Psoas muscle (tissue), 8 donors: ENCODE data around the gene SOX11. TPM values are rescaled to one million over a fixed set of nuclear protein-coding genes. Genes with fewer than 3 reads are reported as not detected.
"Not testable (repeated sequence)": the region's sequence is repeated elsewhere in the genome, so short reads cannot be mapped to it uniquely, and the experiment has no call there.

Experiments used
- ATAC-seq, 4 donors: fragments of 200-7000 bp; cut with Tn5 transposase; one replicate each; pipeline ENCODE4 v1.9.1; 2020; ENCODE audit warnings: moderate library complexity in 3 of 4, mild to moderate bottlenecking in 2 of 4
- DNase-seq, 2 donors: peaks; one replicate each; pipeline ENCODE4 v3.0.0-alpha.2; 2020
- H3K27ac ChIP-seq: fragments of 200-600 bp; one replicate; pipeline ENCODE4 v1.8.0; 2022
- H3K27me3 ChIP-seq, 3 donors: fragments of 200-600 bp in 1 of 3; one replicate each; pipeline versions ENCODE4 v1.6.1 to v1.8.0; 2013 to 2022; ENCODE audit warnings: low read length in 2 of 3, mild to moderate bottlenecking in 2 of 3, moderate library complexity in 1 of 3; ENCODE audit not compliant: insufficient read depth in 3 of 3
- H3K36me3 ChIP-seq, 2 donors: fragments of 200-600 bp in 1 of 2; one replicate each; pipeline versions ENCODE4 v1.6.1 to v1.8.0; 2013 to 2022; ENCODE audit warnings: low read depth in 1 of 2, mild to moderate bottlenecking in 1 of 2, moderate library complexity in 1 of 2; ENCODE audit not compliant: insufficient read depth in 1 of 2
- H3K4me1 ChIP-seq: fragments of 200-600 bp; one replicate; pipeline ENCODE4 v1.8.0; 2022
- H3K4me3 ChIP-seq: fragments of 200-600 bp; one replicate; pipeline ENCODE4 v1.8.0; 2022; ENCODE audit warnings: mild to moderate bottlenecking
- H3K9me3 ChIP-seq: fragments of 200-600 bp; one replicate; pipeline ENCODE4 v1.8.0; 2022
- CTCF ChIP-seq: fragments of 200-600 bp; IDR thresholded peaks from one replicate; pipeline ENCODE4 v1.8.0; 2022; ENCODE audit warnings: antibody characterized with exemption
- WGBS, 3 donors: extraction: QIAGEN DNeasy Blood & Tissue Kit; methylation state at CpG; one replicate each; pipeline versions ENCODE4 v1.1.6 to v1.1.7; 2013; 5-methylcytosine and 5-hydroxymethylcytosine counted together
- intact Hi-C, 2 donors: fragments of 100-400 bp; cut with DNase I; formaldehyde crosslinking; loops; one replicate each; pipeline versions ENCODE4 v1.11.0 to v1.14.2; 2022
- long read RNA-seq, 2 donors: library from polyadenylated mRNA; unstranded; transcript quantifications; one replicate each; pipeline ENCODE4 v2.0.0, GENCODE V29; 2021
- polyA plus RNA-seq, 3 donors: library from polyadenylated mRNA; stranded (reverse); fragments of 200-250 nt; gene quantifications; one replicate each; pipeline ENCODE4 v1.2.3, GENCODE V29; 2013
- total RNA-seq, 4 donors: library from RNA; stranded (reverse); fragmentation: NEBNext Ultra II Directional in 2 of 4; extraction: Animal tissue kit (Norgen Biotek cat#: 25700) in 2 of 4; gene quantifications; one replicate each; pipeline versions ENCODE4 v1.2.1 to v1.2.4, GENCODE V29; 2021 to 2023
- donor health status: healthy with polysubstance abuse.
- donor health status: DM: no; HTN: no; CAD: no; lungs with moderate emphysema.
- donor health status: Bipolar disorder and iron deficiency.
- donor health status: healthy.
- donor health status: DM: yes; HTN: yes; CAD: no.
- donor health status: DM: no; HTN: no; CAD: no.
- donor health status: DM: no; HTN: no; CAD: no.
- donor health status: DM: yes; HTN: yes; CAD: no.

SOX11 gene
- total RNA-seq (under 1 TPM; 0.02 to 0.43 (median 0.05) TPM), polyA plus RNA-seq (under 1 TPM in 2 of 3 donors, not detected in 1; 0.01 to 0.13 TPM)
- long read RNA-seq, donor 1 = 0 reads
- long read RNA-seq, donor 2 = 0 reads

DNA sequence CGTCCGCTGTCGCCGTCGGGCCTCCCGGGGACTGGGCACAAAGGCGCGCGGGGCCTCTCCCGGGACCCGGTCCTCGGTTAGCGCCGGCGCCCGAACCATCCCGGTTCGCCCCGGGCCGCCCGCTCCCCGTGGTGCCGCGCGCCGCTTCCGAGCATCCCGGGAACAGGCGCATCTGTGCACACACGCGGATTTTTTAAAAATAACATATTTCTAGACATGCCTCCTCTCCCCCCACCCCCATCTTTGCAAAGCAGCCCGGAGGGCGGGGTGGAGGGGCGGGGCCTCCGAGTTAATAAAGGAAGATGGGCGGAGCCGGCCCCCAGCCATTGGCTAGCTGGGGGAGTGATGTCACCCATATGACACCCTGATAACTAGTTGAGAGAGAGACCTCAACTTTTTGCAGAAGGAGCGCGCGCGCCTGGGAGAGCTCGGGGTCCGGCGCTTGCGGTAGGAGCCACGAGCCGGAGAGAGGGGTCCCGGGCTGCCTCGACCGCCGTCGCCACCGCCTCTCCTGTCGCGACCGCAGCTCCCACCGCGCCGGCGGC is at the start of gene SOX11:
Gene SOX11 (plus strand): TSS at position 400 of the 545 bp plus-strand sequence. CDS start 338 bp downstream, outside the sequence.
- Histone ChIP-seq H3K4me1 (peaks cover 7% of the 10 kb centered on the region), H3K9me3 (no peaks in the 10 kb centered on the region), H3K27ac (no peak within 1 kb of the TSS), H3K4me3 (peak within 1 kb of the TSS; percentile 52), H3K36me3 (no peaks in the 10 kb centered on the region), H3K27me3 (peaks cover 0 to 95% (median 43%) of the 10 kb centered on the region in 3 donors)
- TF ChIP-seq CTCF = no peak
- 0% methylated on average over 29 to 60 of the region's 60 CpGs for WGBS, 3 donors
- DNase-seq (peak in 1 of 2 donors; percentile 44), ATAC-seq (peak in 2 of 4 donors; percentile 32 to 63)
- intact Hi-C loops = loop anchor here in 1 of 2 donors (10.0 kb wide), 2 partner anchors 327 to 697 kb away; no protein-coding TSS in a partner anchor

DNA sequence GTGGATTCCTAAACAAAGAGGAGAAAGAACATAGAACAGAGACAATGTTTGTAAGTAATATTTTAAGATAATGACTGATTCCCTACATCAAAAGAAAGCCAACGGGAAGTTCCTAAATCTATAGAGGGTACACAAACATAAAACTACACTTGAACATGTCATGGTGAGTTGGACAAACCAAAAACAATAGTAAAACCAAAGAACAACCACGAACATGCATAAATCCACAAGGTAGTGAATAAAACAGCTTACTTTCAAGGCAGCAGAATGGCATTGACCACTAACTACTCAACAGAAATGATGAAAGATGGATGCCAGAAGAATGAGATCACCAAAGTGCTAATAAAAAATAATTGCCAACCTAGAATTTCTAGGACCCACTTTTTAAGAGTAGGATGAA is 39.5 kb upstream of the SOX11 start:
- DNase-seq, H3K4me3 ChIP-seq, H3K9me3 ChIP-seq, H3K4me1 ChIP-seq, ATAC-seq, intact Hi-C loops, H3K27me3 ChIP-seq, H3K36me3 ChIP-seq, H3K27ac ChIP-seq: not testable (repeated sequence)
- 76 to 89% (median 85%) methylated on average over 2 of the region's 2 CpGs for WGBS, 3 donors

DNA sequence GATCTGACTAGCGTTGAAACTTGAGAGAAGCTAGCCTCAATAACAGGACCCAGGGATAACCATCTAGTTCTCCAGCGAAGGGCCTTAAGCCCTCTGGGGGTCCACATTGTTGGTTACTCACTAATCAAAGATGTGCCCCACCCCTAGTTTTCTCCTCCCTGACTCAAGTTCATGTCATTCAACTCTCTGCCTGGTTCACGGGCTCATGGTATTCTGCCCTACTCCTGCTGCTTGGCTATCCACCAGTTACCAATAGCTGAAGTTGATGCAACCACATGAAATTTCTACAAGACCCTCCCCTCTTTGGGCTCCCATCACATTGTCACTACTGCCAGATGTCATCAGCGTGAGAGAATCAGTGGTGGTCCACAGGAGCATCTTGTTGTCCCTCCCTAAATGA is 38.4 kb upstream of the SOX11 start:
- H3K9me3 ChIP-seq, DNase-seq, intact Hi-C loops, H3K4me1 ChIP-seq, H3K36me3 ChIP-seq, H3K4me3 ChIP-seq, ATAC-seq, H3K27me3 ChIP-seq, H3K27ac ChIP-seq: not testable (repeated sequence)
- WGBS, 3 donors = 86 to 97% (median 94%) methylated on average over 4 of the region's 4 CpGs

GRCh38 chr2:5657231-5657630 is 35.0 kb upstream of the SOX11 start:
- WGBS, 3 donors = 46 to 57% (median 52%) methylated on average over 4 of the region's 4 CpGs
- no peak for TF ChIP-seq CTCF
- no peak for DNase-seq
- H3K9me3 ChIP-seq = peaks cover 5% of the 10 kb centered on the region
- intact Hi-C loops = no loop called here
- no peak overlapping the region for H3K27ac ChIP-seq
- ATAC-seq = no peak
- no peaks in the 10 kb centered on the region for H3K36me3 ChIP-seq
- no peaks in the 10 kb centered on the region for H3K27me3 ChIP-seq
- H3K4me3 ChIP-seq = no peak overlapping the region
- H3K4me1 ChIP-seq = no peaks in the 10 kb centered on the region

- H3K4me3 ChIP-seq = no peak overlapping the region
- DNase-seq (no peak), ATAC-seq (no peak)
- no peaks in the 10 kb centered on the region for H3K4me1 ChIP-seq
- intact Hi-C loops = no loop called here
- H3K27ac ChIP-seq = no peak overlapping the region
- peaks cover 5% of the 10 kb centered on the region for H3K9me3 ChIP-seq
- H3K36me3 ChIP-seq = no peaks in the 10 kb centered on the region
- H3K27me3 ChIP-seq = no peaks in the 10 kb centered on the region
- 68 to 77% (median 72%) methylated on average over 3 of the region's 3 CpGs for WGBS, 3 donors
- TF ChIP-seq CTCF = no peak
Measured at GRCh38 chr2:5660591-5660990, 31.6 kb upstream of the SOX11 start.

DNA sequence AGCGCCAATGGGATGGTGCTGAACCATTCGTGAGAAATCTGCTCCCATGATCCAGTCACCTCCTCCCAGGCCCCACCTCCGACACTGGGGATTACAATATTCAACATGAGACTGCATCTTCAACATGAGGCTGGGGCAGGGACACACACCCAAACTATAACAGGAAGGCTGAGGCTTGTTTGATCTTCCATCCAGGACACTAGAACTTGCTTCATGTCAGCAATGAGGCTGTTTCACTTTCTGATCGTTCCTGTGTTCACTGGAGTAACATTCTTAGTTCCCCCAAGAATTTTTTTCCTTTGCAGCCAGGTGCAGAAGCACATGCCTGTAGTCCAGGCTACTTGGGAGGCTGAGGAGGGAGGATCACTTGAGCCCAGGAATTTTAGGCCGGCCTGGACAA is 30.8 kb upstream of the SOX11 start:
- Histone ChIP-seq H3K4me1 (no peaks in the 10 kb centered on the region), H3K27me3 (no peaks in the 10 kb centered on the region), H3K9me3 (peaks cover 5% of the 10 kb centered on the region), H3K4me3 (no peak overlapping the region), H3K36me3 (no peaks in the 10 kb centered on the region), H3K27ac (no peak overlapping the region)
- 81 to 91% (median 87%) methylated on average over 5 of the region's 5 CpGs for WGBS, 3 donors
- DNase-seq (no peak), ATAC-seq (no peak)
- intact Hi-C loops = no loop called here
- TF ChIP-seq CTCF = no peak
